ENCODE results near the gene SOCS1. TPM values are rescaled to one million over a fixed set of nuclear protein-coding genes. Genes with fewer than 3 reads are reported as not detected.

SOCS1 gene
- polyA plus RNA-seq, 1 experiment: 11.6 TPM

GRCh38 chr16:11219178-11219577 is 36.8 kb downstream of the SOCS1 start:
- H3K9me3 ChIP-seq (ENCODE audit: control insufficient read depth, insufficient read depth, low read length): peaks cover 12% of the 10 kb centered on the region
- H3K27ac ChIP-seq (ENCODE audit: low read depth, low read length): no peak overlapping the region
- no peaks in the 10 kb centered on the region for H3K27me3 ChIP-seq (ENCODE audit: control insufficient read depth, insufficient read depth, low read length)
- ChIA-PET POLR2A (no interaction called here), CTCF (interaction anchor here (0.8 to 1.7 kb wide), 4 partner anchors 19 to 259 kb away, joined by 3 to 6 read pairs (median 4); no protein-coding TSS in a partner anchor)
- TF ChIP-seq, protein P1, sequence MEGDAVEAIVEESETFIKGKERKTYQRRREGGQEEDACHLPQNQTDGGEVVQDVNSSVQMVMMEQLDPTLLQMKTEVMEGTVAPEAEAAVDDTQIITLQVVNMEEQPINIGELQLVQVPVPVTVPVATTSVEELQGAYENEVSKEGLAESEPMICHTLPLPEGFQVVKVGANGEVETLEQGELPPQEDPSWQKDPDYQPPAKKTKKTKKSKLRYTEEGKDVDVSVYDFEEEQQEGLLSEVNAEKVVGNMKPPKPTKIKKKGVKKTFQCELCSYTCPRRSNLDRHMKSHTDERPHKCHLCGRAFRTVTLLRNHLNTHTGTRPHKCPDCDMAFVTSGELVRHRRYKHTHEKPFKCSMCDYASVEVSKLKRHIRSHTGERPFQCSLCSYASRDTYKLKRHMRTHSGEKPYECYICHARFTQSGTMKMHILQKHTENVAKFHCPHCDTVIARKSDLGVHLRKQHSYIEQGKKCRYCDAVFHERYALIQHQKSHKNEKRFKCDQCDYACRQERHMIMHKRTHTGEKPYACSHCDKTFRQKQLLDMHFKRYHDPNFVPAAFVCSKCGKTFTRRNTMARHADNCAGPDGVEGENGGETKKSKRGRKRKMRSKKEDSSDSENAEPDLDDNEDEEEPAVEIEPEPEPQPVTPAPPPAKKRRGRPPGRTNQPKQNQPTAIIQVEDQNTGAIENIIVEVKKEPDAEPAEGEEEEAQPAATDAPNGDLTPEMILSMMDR (IDR thresholded peaks at IDR 0.05; ENCODE audit: low read depth, low read length): no peak
- no peak for DNase-seq (ENCODE audit: low read depth, low spot score)
- no peak overlapping the region for H3K4me3 ChIP-seq (ENCODE audit: low read depth, low read length)

GRCh38 chr16:11218604-11218962 is 37.4 kb downstream of the SOCS1 start:
- ChIA-PET CTCF (interaction anchor here (0.8 to 1.7 kb wide), 6 partner anchors 9 to 258 kb away, joined by 3 to 6 read pairs (median 4); no protein-coding TSS in a partner anchor), POLR2A (no interaction called here)
- Histone ChIP-seq H3K27ac (ENCODE audit: low read depth, low read length) (no peak overlapping the region), H3K4me3 (ENCODE audit: low read depth, low read length) (no peak overlapping the region), H3K9me3 (ENCODE audit: control insufficient read depth, insufficient read depth, low read length) (peaks cover 12% of the 10 kb centered on the region), H3K27me3 (ENCODE audit: control insufficient read depth, insufficient read depth, low read length) (no peaks in the 10 kb centered on the region)
- TF ChIP-seq, protein P1 (IDR thresholded peaks at IDR 0.05; ENCODE audit: low read depth, low read length): peak; percentile 57
- no peak for DNase-seq (ENCODE audit: low read depth, low spot score)

DNA sequence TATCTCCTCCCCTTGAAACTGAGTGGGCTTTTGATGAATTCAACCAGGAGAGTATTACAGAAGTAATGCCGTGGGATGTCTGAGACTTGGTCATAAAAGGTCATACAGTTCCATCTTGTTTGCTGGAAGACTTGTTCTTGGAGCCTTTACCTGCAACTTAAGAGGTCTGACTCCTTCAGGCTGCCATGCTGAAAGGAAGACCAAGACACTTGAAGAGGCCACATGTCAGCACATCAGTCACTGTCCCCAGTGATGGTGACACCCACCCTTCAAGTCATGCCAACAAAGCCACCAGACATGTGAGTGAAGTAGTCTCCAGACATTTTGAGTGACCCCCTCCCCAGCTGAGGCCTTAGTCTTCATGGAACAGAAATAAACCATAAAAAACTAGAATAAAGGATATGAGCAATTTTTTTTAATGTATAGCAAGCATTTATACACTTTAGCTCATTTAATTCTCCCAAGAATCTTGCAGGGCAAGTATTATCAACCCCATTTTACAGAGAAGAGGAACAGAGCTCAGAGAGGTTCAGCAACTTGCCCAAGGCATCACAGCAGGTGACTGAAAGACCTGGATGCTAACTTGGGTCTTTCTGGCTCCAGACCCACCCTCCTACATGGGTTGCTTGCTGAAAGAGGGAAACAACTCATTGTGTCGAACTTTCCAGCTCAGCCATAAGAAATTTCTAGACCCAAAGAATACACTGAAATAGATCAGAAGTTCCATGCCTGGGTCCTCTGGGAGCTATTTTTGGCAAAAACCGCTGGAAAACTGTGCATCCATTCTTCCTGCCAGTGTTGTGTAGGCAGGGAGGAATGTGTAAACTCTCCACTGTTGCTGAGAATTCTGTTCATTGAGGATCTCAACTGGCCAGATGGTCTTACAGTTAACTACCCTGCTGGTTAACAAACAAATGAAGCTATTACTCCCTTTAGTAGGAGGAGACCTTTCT is 38.1 kb downstream of the SOCS1 start:
- no peak overlapping the region for H3K27ac ChIP-seq (ENCODE audit: low read depth, low read length)
- POLR2A ChIA-PET: no interaction called here

GRCh38 chr16:11215935-11216556 is 40.0 kb downstream of the SOCS1 start:
- POLR2A ChIA-PET: no interaction called here
- DNase-seq (ENCODE audit: low read depth, low spot score): no peak
- Histone ChIP-seq H3K27me3 (ENCODE audit: control insufficient read depth, insufficient read depth, low read length) (peaks cover 3% of the 10 kb centered on the region), H3K4me3 (ENCODE audit: low read depth, low read length) (no peak overlapping the region), H3K9me3 (ENCODE audit: control insufficient read depth, insufficient read depth, low read length) (peaks cover 15% of the 10 kb centered on the region), H3K27ac (ENCODE audit: low read depth, low read length) (no peak overlapping the region)
- TF ChIP-seq, protein P1 (IDR thresholded peaks at IDR 0.05; ENCODE audit: low read depth, low read length): no peak
- CTCF ChIA-PET: no interaction called here

More for the DNA sequence above, 38.1 kb downstream of the SOCS1 start:
- CTCF ChIA-PET: interaction anchor here (0.6 to 1.7 kb wide), 8 partner anchors 10 to 257 kb away, joined by 3 to 6 read pairs (median 4); no protein-coding TSS in a partner anchor
- H3K4me3 ChIP-seq (ENCODE audit: low read depth, low read length): no peak overlapping the region
- no peak for DNase-seq (ENCODE audit: low read depth, low spot score)
- TF ChIP-seq, protein P1 (IDR thresholded peaks at IDR 0.05; ENCODE audit: low read depth, low read length): no peak
- peaks cover 12% of the 10 kb centered on the region for H3K9me3 ChIP-seq (ENCODE audit: control insufficient read depth, insufficient read depth, low read length)
- no peaks in the 10 kb centered on the region for H3K27me3 ChIP-seq (ENCODE audit: control insufficient read depth, insufficient read depth, low read length)

All from AG04450 (cell line).